Body of pancreas (tissue), 4 donors: Measurements from ENCODE around the gene KIF21A. TPM values are rescaled to one million over a fixed set of nuclear protein-coding genes. Genes with fewer than 3 reads are reported as not detected.
"Not testable (repeated sequence)": the region's sequence is repeated elsewhere in the genome, so short reads cannot be mapped to it uniquely, and the experiment has no call there.

Experiments used
- ATAC-seq: fragments of 150-250 bp; one replicate; pipeline ENCODE4 v1.9.1; 2016
- DNase-seq, 4 donors: peaks; one replicate each; pipeline ENCODE4 v3.0.0-alpha.2; 2019
- H3K27ac ChIP-seq, 4 donors: fragments of 200-600 bp; sonication (generic); 1 replicate in 3 of 4; 2 replicates in 1 of 4; pipeline versions ENCODE4 v1.5.1 to v1.6.1; 2016 to 2019; ENCODE audit warnings: mild to moderate bottlenecking in 1 of 4, mixed read lengths in 1 of 4, moderate library complexity in 1 of 4
- H3K27me3 ChIP-seq, 2 donors: fragments of 200-600 bp; sonication (generic); one replicate each; pipeline ENCODE4 v1.6.0; 2016; ENCODE audit warnings: mild to moderate bottlenecking in 1 of 2
- H3K36me3 ChIP-seq, 2 donors: fragments of 200-600 bp; sonication (generic); replicated peaks in 1 of 2; 2 replicates each; pipeline ENCODE4 v1.5.1; 2016; ENCODE audit warnings: low read depth in 2 of 2; ENCODE audit not compliant: insufficient read depth in 1 of 2
- H3K4me1 ChIP-seq: fragments of 200-600 bp; sonication (generic); one replicate; pipeline ENCODE4 v1.6.0; 2016
- H3K4me3 ChIP-seq, 2 donors: fragments of 200-600 bp; sonication (generic); 1 replicate in 1 of 2; 2 replicates in 1 of 2; pipeline ENCODE4 v1.5.1; 2016 to 2019
- H3K9me3 ChIP-seq, 3 donors: fragments of 200-600 bp; sonication (generic); 1 replicate in 2 of 3; 2 replicates in 1 of 3; pipeline ENCODE4 v1.5.1; 2016
- POLR2A ChIP-seq, 3 donors: fragments of 450-650 bp; IDR thresholded peaks; one replicate each; pipeline ENCODE4 v1.6.1; 2016; ENCODE audit warnings: antibody characterized with exemption in 3 of 3, mild to moderate bottlenecking in 2 of 3
- WGBS, 2 donors: methylation state at CpG; one replicate each; pipeline ENCODE4 v1.1.5; 2017; 5-methylcytosine and 5-hydroxymethylcytosine counted together
- intact Hi-C: fragments of 100-400 bp; cut with DNase I; formaldehyde crosslinking; loops from one replicate; pipeline ENCODE4 v1.15.1; 2023
- total RNA-seq, 2 donors: library from RNA; depleted of rRNA; stranded (reverse); fragments of >200 nt; gene quantifications; one replicate each; pipeline ENCODE4 v1.1.0, GENCODE V29; 2016
- TF ChIP-seq, protein P1 (sequence below), 7 experiments: fragments of 450-650 bp in 4 of 7; fragments of 200-600 bp in 3 of 7; sonication (generic) in 3 of 7; IDR thresholded peaks; one replicate each; pipeline ENCODE4 v1.5.1; 2016 to 2019; ENCODE audit warnings: antibody characterized with exemption in 7 of 7

The KIF21A gene
- total RNA-seq, 2 donors from 2014 or later, result 19.5 to 49.1 TPM

DNA sequence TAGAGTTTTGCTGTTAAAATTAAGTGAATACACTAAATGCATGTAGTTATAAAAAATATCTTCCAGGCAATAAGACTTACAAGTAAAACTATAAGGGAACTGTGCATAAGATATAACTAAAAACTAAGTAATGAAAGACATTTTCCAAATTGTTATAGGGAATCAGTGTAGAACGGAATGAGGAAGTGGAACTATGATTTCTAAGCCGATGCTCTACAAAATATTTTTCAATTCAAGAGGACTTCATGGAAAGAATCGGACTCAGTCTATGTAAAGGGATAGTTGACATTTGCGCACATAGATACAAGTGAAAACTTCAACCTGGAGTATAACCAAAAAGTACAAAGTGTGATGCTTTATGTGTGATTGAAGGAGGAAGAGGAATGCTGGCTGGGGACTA is 40.1 kb upstream of the KIF21A start:
- Histone ChIP-seq H3K4me3 (no peak overlapping the region), H3K9me3 (no peaks in the 10 kb centered on the region), H3K36me3 (no peaks in the 10 kb centered on the region), H3K27me3 (no peaks in the 10 kb centered on the region), H3K27ac (no peak overlapping the region), H3K4me1 (no peaks in the 10 kb centered on the region)
- intact Hi-C loops, result no loop called here
- DNase-seq (no peak), ATAC-seq (no peak)
- TF ChIP-seq, protein P1, sequence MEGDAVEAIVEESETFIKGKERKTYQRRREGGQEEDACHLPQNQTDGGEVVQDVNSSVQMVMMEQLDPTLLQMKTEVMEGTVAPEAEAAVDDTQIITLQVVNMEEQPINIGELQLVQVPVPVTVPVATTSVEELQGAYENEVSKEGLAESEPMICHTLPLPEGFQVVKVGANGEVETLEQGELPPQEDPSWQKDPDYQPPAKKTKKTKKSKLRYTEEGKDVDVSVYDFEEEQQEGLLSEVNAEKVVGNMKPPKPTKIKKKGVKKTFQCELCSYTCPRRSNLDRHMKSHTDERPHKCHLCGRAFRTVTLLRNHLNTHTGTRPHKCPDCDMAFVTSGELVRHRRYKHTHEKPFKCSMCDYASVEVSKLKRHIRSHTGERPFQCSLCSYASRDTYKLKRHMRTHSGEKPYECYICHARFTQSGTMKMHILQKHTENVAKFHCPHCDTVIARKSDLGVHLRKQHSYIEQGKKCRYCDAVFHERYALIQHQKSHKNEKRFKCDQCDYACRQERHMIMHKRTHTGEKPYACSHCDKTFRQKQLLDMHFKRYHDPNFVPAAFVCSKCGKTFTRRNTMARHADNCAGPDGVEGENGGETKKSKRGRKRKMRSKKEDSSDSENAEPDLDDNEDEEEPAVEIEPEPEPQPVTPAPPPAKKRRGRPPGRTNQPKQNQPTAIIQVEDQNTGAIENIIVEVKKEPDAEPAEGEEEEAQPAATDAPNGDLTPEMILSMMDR (IDR thresholded peaks at IDR 0.05), result no peak
- TF ChIP-seq POLR2A (IDR thresholded peaks at IDR 0.05), result no peak
- WGBS, 2 donors, result 71 to 85% methylated on average over 4 of the region's 4 CpGs

DNA sequence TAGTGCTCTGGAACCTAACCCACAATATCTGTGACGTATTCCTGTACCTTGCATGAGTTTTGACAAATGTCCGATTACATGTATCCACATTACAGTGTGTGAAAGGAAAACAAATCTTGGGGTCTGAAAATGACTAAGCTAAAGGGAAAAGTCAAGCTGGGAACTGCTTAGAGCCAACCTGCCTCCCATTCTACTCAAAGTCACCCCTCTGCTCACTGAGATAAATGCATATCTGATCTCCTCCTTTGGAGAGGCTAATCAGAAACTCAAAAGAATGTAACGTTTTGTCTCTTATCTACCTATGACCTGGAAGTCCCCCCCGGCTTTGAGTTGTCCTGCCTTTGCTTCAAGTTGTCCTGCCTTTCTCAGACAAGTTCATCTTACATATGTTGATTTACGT is 34.0 kb upstream of the KIF21A start:
- H3K36me3 ChIP-seq, result no peaks in the 10 kb centered on the region
- intact Hi-C loops, result no loop called here
- DNase-seq, result no peak
- no peaks in the 10 kb centered on the region for H3K4me1 ChIP-seq
- H3K4me3 ChIP-seq, result no peak overlapping the region
- no peak overlapping the region for H3K27ac ChIP-seq
- TF ChIP-seq, protein P1 (IDR thresholded peaks at IDR 0.05), result no peak
- TF ChIP-seq POLR2A (IDR thresholded peaks at IDR 0.05), result no peak
- 59 to 63% methylated on average over 5 of the region's 5 CpGs for WGBS, 2 donors
- no peaks in the 10 kb centered on the region for H3K9me3 ChIP-seq
- ATAC-seq, result no peak
- no peaks in the 10 kb centered on the region for H3K27me3 ChIP-seq

DNA sequence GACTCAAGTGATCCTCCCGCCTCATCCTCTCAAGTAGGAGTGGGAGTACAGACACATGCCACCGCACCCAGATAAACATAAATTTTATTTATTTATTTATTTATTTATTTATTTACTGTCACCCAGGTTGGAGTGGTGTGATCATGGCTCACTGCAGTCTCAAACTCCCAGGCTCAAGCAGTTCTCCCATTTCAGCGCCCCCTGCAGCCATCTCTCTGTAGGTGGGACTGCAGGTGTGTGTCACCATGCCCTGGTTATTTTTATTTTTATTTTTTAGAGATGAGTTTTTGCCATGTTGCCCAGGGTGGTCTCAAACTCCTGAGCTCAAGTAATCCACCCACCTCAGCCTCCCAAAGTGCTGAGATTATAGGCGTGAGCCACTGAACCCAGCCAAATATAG is 33.2 kb upstream of the KIF21A start:
- no peaks in the 10 kb centered on the region for H3K9me3 ChIP-seq
- peak in 1 of 4 donors; percentile 5 for DNase-seq
- H3K4me3 ChIP-seq, result no peak overlapping the region
- no peaks in the 10 kb centered on the region for H3K4me1 ChIP-seq
- H3K27ac ChIP-seq, result no peak overlapping the region
- no peaks in the 10 kb centered on the region for H3K27me3 ChIP-seq
- WGBS, 2 donors, result 82 to 84% methylated on average over 4 of the region's 4 CpGs
- intact Hi-C loops, result no loop called here
- ATAC-seq, result no peak
- TF ChIP-seq, protein P1 (IDR thresholded peaks at IDR 0.05), result peak in 1 of 7 experiments; percentile 5
- TF ChIP-seq POLR2A (IDR thresholded peaks at IDR 0.05), result no peak
- H3K36me3 ChIP-seq, result no peaks in the 10 kb centered on the region

DNA sequence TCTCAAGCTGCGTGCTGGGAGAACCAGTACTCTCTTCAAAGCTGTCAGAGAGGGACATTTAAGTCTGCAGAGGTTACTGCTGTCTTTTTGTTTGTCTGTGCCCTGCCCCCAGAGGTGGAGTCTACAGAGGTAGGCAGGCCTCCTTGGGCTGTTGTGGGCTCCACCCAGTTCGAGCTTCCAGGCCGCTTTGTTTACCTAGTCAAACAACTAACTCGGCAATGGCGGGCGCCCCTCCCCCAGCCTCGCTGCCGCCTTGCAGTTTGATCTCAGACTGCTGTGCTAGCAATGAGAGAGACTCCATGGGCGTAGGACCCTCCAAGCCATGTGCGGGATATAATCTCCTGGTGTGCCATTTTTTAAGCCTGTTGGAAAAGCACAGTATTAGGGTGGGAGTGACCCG is 32.2 kb upstream of the KIF21A start:
- H3K9me3 ChIP-seq, H3K27ac ChIP-seq, H3K36me3 ChIP-seq, ATAC-seq, H3K4me1 ChIP-seq, H3K27me3 ChIP-seq, intact Hi-C loops, DNase-seq, H3K4me3 ChIP-seq: not testable (repeated sequence)
- 87 to 91% methylated on average over 8 to 11 of the region's 11 CpGs for WGBS, 2 donors

DNA sequence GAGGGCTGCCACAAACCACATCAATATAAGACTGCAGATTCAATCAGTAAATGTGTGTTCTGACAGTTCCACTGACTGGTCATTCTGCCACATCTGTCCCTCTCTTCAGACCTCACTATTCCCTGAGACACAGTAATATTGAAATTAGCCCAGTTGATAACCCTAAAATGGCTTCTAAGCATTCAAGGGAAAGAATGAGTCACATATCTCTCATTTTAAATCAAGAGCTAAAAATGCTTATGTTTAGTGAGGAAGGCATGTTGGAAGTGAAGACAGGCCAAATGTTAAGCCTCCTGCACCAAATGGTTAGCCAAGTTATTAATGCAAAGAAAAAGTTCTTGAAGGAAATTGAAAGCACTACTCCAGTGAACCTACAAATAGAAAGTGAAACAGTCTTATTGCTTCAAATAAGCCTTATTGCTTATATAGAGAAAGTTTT is 24.5 kb upstream of the KIF21A start:
- no peak for ATAC-seq
- intact Hi-C loops, result no loop called here
- H3K4me3 ChIP-seq, result no peak overlapping the region
- no peak for DNase-seq
- H3K9me3 ChIP-seq, result no peaks in the 10 kb centered on the region
- no peaks in the 10 kb centered on the region for H3K4me1 ChIP-seq
- TF ChIP-seq POLR2A (IDR thresholded peaks at IDR 0.05), result no peak
- TF ChIP-seq, protein P1 (IDR thresholded peaks at IDR 0.05), result no peak
- H3K27ac ChIP-seq, result no peak overlapping the region
- H3K36me3 ChIP-seq, result no peaks in the 10 kb centered on the region
- no peaks in the 10 kb centered on the region for H3K27me3 ChIP-seq
